Calu3 (cell line): Measurements from ENCODE around the gene FMO3. TPM values are rescaled to one million over a fixed set of nuclear protein-coding genes. Genes with fewer than 3 reads are reported as not detected.

ENCODE experiments used
- BruUV-seq: library from RNA; stranded (reverse); fragments of 400-500 nt; replicated peaks from 2 replicates; lab custom pipeline; 2021; lab: Mats Ljungman, UMichigan
- CTCF ChIA-PET: fragments of 300-600 bp; sonication (Branson Sonifier 250); formaldehyde crosslinking; loops from one replicate; lab custom pipeline; 2022; ENCODE audit warnings: antibody characterized with exemption; lab: Charles Lee
- DNase-seq: peaks from one replicate; pipeline ENCODE4 v3.0.0; 2022
- H3K27ac Mint-ChIP-seq: one replicate; pipeline ENCODE4 v1.8.0; 2022; ENCODE audit warnings: mixed read lengths; ENCODE audit not compliant: unreplicated experiment
- H3K27me3 Mint-ChIP-seq: one replicate; pipeline ENCODE4 v1.8.0; 2022; ENCODE audit warnings: mixed read lengths; ENCODE audit not compliant: unreplicated experiment
- H3K36me3 Mint-ChIP-seq: one replicate; pipeline ENCODE4 v1.8.0; 2022; ENCODE audit warnings: mild to moderate bottlenecking, moderate library complexity, mixed read lengths; ENCODE audit not compliant: insufficient read depth, unreplicated experiment
- H3K4me1 Mint-ChIP-seq: one replicate; pipeline ENCODE4 v1.8.0; 2022; ENCODE audit warnings: mild to moderate bottlenecking, low read depth, mixed read lengths; ENCODE audit not compliant: unreplicated experiment
- H3K4me3 Mint-ChIP-seq: one replicate; pipeline ENCODE4 v1.8.0; 2022; ENCODE audit warnings: mild to moderate bottlenecking, low read depth, moderate library complexity, mixed read lengths; ENCODE audit not compliant: unreplicated experiment
- H3K9me3 Mint-ChIP-seq: one replicate; pipeline ENCODE4 v1.8.0; 2022; ENCODE audit warnings: low read depth, mixed read lengths; ENCODE audit not compliant: unreplicated experiment
- CTCF ChIP-seq: fragments of 200-600 bp; IDR thresholded peaks from one replicate; pipeline ENCODE4 v1.8.0; 2022; ENCODE audit warnings: antibody characterized with exemption; ENCODE audit not compliant: unreplicated experiment
- intact Hi-C: fragments of 100-400 bp; cut with micrococcal nuclease; formaldehyde crosslinking; loops from one replicate; pipeline ENCODE4 v1.10.0; 2022; ENCODE audit not compliant: unreplicated experiment
- total RNA-seq: library from RNA; stranded (reverse); gene quantifications from 2 replicates; pipeline ENCODE4 v1.2.3, GENCODE V29; 2022

Gene FMO3
- total RNA-seq, 1 experiment from 2014 or later = not detected

DNA sequence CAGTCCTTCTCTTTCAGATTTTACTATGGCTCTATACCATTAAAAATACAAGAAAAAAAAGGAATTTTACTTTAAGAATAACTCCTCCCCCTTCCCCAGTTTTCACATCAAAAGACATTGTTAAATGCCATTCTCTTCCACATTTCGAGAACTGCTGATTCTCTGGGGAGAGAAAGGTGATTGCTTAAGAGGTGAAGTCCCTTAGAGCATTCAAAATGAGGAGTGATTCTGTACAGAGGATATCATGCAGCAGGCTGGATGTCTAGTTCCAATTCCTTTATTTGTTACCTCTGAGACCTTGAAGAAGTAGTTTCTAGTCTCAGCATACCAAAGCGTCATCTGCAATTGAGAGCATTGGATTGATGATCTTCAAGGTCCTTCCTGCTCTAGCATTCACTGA, 46.9 kb downstream of the FMO3 start:
- no peak overlapping the region for H3K4me3 Mint-ChIP-seq
- intact Hi-C loops = loop anchor here (5.0 kb wide), 1 partner anchor 50 kb away; the partner anchor contains the start of gene FMO2
- CTCF ChIA-PET = no interaction called here
- no peak for TF ChIP-seq CTCF
- H3K27me3 Mint-ChIP-seq = no peaks in the 10 kb centered on the region
- no TSS peak for BruUV-seq
- H3K9me3 Mint-ChIP-seq = no peaks in the 10 kb centered on the region
- no peaks in the 10 kb centered on the region for H3K36me3 Mint-ChIP-seq
- no peaks in the 10 kb centered on the region for H3K4me1 Mint-ChIP-seq
- no peak overlapping the region for H3K27ac Mint-ChIP-seq
- no peak for DNase-seq

DNA sequence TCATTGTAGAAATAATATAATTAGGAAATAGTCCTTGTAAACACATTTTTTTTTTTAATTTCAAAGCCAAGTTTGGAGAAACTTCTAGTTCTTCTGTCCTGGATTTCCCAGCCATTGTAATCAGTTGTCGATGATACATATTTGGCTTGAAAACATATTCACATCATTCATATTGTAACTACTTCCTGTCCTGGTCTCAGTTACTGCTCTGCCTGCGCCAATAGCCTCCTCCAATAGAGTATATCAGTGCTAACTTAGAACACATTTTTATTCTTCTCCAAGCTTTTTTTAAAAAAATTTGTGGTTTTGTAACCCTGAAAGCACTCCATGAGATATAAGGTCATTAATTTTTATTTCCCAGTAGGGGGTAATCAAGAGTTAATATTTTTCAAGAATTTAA, 48.3 kb downstream of the FMO3 start:
- no TSS peak for BruUV-seq
- CTCF ChIA-PET = no interaction called here
- H3K4me1 Mint-ChIP-seq = no peaks in the 10 kb centered on the region

GRCh38 chr1:171139890-171140289, 49.2 kb downstream of the FMO3 start:
- no peak for DNase-seq
- intact Hi-C loops = loop anchor here (5.0 kb wide), 1 partner anchor 47 kb away; the partner anchor contains the start of gene FMO2
- CTCF ChIA-PET = no interaction called here
- Mint-ChIP-seq H3K4me3 (no peak overlapping the region), H3K36me3 (no peaks in the 10 kb centered on the region), H3K4me1 (no peaks in the 10 kb centered on the region), H3K9me3 (no peaks in the 10 kb centered on the region), H3K27me3 (no peaks in the 10 kb centered on the region), H3K27ac (no peak overlapping the region)
- BruUV-seq = no TSS peak
- no peak for TF ChIP-seq CTCF

More for the DNA sequence above, 48.3 kb downstream of the FMO3 start:
- TF ChIP-seq CTCF = no peak
- Mint-ChIP-seq H3K27me3 (no peaks in the 10 kb centered on the region), H3K4me3 (no peak overlapping the region), H3K36me3 (no peaks in the 10 kb centered on the region), H3K27ac (no peak overlapping the region), H3K9me3 (no peaks in the 10 kb centered on the region)
- intact Hi-C loops = loop anchor here (5.0 kb wide), 1 partner anchor 48 kb away; the partner anchor contains the start of gene FMO2
- no peak for DNase-seq

GRCh38 chr1:171140401-171140800, 49.7 kb downstream of the FMO3 start:
- no peak overlapping the region for H3K27ac Mint-ChIP-seq
- BruUV-seq = no TSS peak
- no peaks in the 10 kb centered on the region for H3K36me3 Mint-ChIP-seq
- H3K4me3 Mint-ChIP-seq = no peak overlapping the region
- H3K27me3 Mint-ChIP-seq = no peaks in the 10 kb centered on the region
- CTCF ChIA-PET = no interaction called here
- no peak for TF ChIP-seq CTCF
- DNase-seq = no peak
- intact Hi-C loops = no loop called here
- no peaks in the 10 kb centered on the region for H3K9me3 Mint-ChIP-seq
- no peaks in the 10 kb centered on the region for H3K4me1 Mint-ChIP-seq
